H1 (cell line): ENCODE measurements around the gene IP6K3. TPM values are rescaled to one million over a fixed set of nuclear protein-coding genes. Genes with fewer than 3 reads are reported as not detected.

Experiments
- BACH1 ChIP-seq: IDR thresholded peaks from 2 replicates; pipeline ENCODE4 v1.6.1; 2012; ENCODE audit warnings: low read length, improper control_type of control experiment
- RAD21 ChIP-seq, 2 experiments: IDR thresholded peaks in 1 of 2; conservative IDR thresholded peaks in 1 of 2; 2 replicates each; pipeline ENCODE4 v1.6.1; 2011; ENCODE audit warnings: low read depth in 2 of 2, low read length in 2 of 2, improper control_type of control experiment in 1 of 2, inconsistent platforms in 1 of 2, mild to moderate bottlenecking in 1 of 2, moderate library complexity in 1 of 2
- SP1 ChIP-seq: IDR thresholded peaks from 2 replicates; pipeline ENCODE4 v1.6.1; 2011; ENCODE audit warnings: low read depth, low read length
- TAF7 ChIP-seq: optimal IDR thresholded peaks from 2 replicates; pipeline ENCODE3; 2011; ENCODE audit warnings: low read depth, mild to moderate bottlenecking, inconsistent platforms, low read length, moderate library complexity, borderline replicate concordance
- polyA plus RNA-seq, 7 experiments: library from polyadenylated mRNA; depleted of rRNA in 3 of 7; stranded (reverse) in 5 of 7; unstranded in 2 of 7; fragments of >200 nt in 5 of 7; fragments of 200-250 nt in 2 of 7; gene quantifications; 1 replicate in 5 of 7; 2 replicates in 1 of 7; 4 replicates in 1 of 7; pipeline versions ENCODE4 v1.2.1 to v1.2.3, GENCODE V29; 2011 to 2013; ENCODE audit warnings: missing spikeins in 2 of 7, mixed read lengths in 2 of 7
- total RNA-seq: library from RNA; stranded (reverse); fragmentation: NEBNext Ultra II Directional; extraction: Animal tissue kit (Norgen Biotek cat#: 25700); gene quantifications from 2 replicates; pipeline ENCODE4 v1.2.1, GENCODE V29; 2021

IP6K3 gene
- total and polyA plus RNA-seq, 2 of the 8 experiments (the other 6 are each of a cell fraction or from before 2014, with no cell fraction given): 0.22 to 0.73 TPM

GRCh38 chr6:33729059-33729458 lies 17.6 kb downstream of the IP6K3 start (continued):
- no peak for TF ChIP-seq RAD21 (IDR thresholded peaks at IDR 0.05 in 1 of 2, conservative IDR thresholded peaks at IDR 0.05 in 1 of 2; ENCODE audit: low read depth in 2 of 2, low read length in 2 of 2)
- TF ChIP-seq BACH1: no peak
- TF ChIP-seq SP1: no peak
- TF ChIP-seq TAF7: no peak
